NCI-H460 (cell line): ENCODE results near the gene HNF4A. TPM values are rescaled to one million over a fixed set of nuclear protein-coding genes. Genes with fewer than 3 reads are reported as not detected.

Experiments used
- DNase-seq: peaks from one replicate; pipeline ENCODE4 v3.0.0-alpha.2; 2016; ENCODE audit warnings: low read depth; ENCODE audit errors: extremely low read depth
- total RNA-seq: library from RNA; depleted of rRNA; stranded (reverse); fragments of >200 nt; shearing (Covaris generic); gene quantifications from 2 replicates; pipeline ENCODE4 v1.2.3, GENCODE V29; 2014

The HNF4A gene
- total RNA-seq, 1 experiment from 2014 or later, result 0.12 TPM

GRCh38 chr20:44419131-44419844, 63.8 kb downstream of the HNF4A start:
- no peak for DNase-seq

GRCh38 chr20:44420497-44420896, 65.0 kb downstream of the HNF4A start:
- DNase-seq, result no peak

GRCh38 chr20:44422083-44422482, 66.6 kb downstream of the HNF4A start:
- DNase-seq, result no peak

- DNase-seq, result no peak
These were observed 68.0 kb downstream of the HNF4A start for GRCh38 chr20:44423480-44423879.

GRCh38 chr20:44424039-44424495, 68.6 kb downstream of the HNF4A start:
- DNase-seq, result no peak

GRCh38 chr20:44425923-44426322, 70.4 kb downstream of the HNF4A start:
- DNase-seq, result no peak

- DNase-seq, result no peak
These were observed 71.6 kb downstream of the HNF4A start for GRCh38 chr20:44426879-44427790.

GRCh38 chr20:44427804-44428173, 72.3 kb downstream of the HNF4A start:
- DNase-seq, result no peak

- no peak for DNase-seq
These were observed 72.9 kb downstream of the HNF4A start for GRCh38 chr20:44428174-44429016.

GRCh38 chr20:44429017-44429339, 73.5 kb downstream of the HNF4A start:
- DNase-seq, result no peak

- no peak for DNase-seq
These were observed 74.1 kb downstream of the HNF4A start for GRCh38 chr20:44429419-44430269.

- no peak for DNase-seq
These were observed 75.0 kb downstream of the HNF4A start for GRCh38 chr20:44430270-44431065.

GRCh38 chr20:44431118-44431501, 75.6 kb downstream of the HNF4A start:
- no peak for DNase-seq

- no peak for DNase-seq
These were observed 76.2 kb downstream of the HNF4A start for GRCh38 chr20:44431502-44432234.

- no peak for DNase-seq
These were observed 77.4 kb downstream of the HNF4A start for GRCh38 chr20:44432618-44433577.

GRCh38 chr20:44433751-44434538, 78.4 kb downstream of the HNF4A start:
- no peak for DNase-seq
